Measurements from ENCODE around the gene PEX14. TPM values are rescaled to one million over a fixed set of nuclear protein-coding genes. Genes with fewer than 3 reads are reported as not detected.

Gene PEX14
- total and polyA plus RNA-seq, 9 of the 15 experiments (the other 6 are each of a cell fraction or from before 2014, with no cell fraction given): 2.6 to 45.7 (median 22.7) TPM

- TF ChIP-seq ID3 (CRISPR knock-in tag; IDR thresholded peaks at IDR 0.05) (no peak), ID3 (tag; IDR thresholded peaks at IDR 0.05) (0 out of 2 replicates have a peak, but pooled peaks have one; percentile 21), ZBTB34 (CRISPR knock-in tag; IDR thresholded peaks at IDR 0.05) (no peak), NR3C1 (CRISPR knock-in tag; IDR thresholded peaks at IDR 0.05) (no peak), ZNF224 (CRISPR knock-in tag; IDR thresholded peaks at IDR 0.05) (no peak), ATF3 (IDR thresholded peaks at IDR 0.05) (peak; percentile 91), ATF3 (CRISPR knock-in tag; conservative IDR thresholded peaks at IDR 0.05) (no peak), CEBPG (CRISPR knock-in tag; IDR thresholded peaks at IDR 0.05) (peak; percentile 98), CEBPG (tag; conservative IDR thresholded peaks at IDR 0.05 in 1 of 2, IDR thresholded peaks at IDR 0.05 in 1 of 2) (peak; percentile 96 to 97), FOXJ3 (CRISPR knock-in tag; IDR thresholded peaks at IDR 0.05) (no peak), RBFOX2 (IDR thresholded peaks at IDR 0.05; ENCODE audit: low read depth, low read length) (peak; percentile 59; the same call in 1 of the 2 replicates), HMBOX1 (IDR thresholded peaks at IDR 0.05) (no peak), STAT5B (CRISPR knock-in tag; IDR thresholded peaks at IDR 0.05) (no peak), ZNF274 (IDR thresholded peaks at IDR 0.05; ENCODE audit: borderline replicate concordance, low read depth, low read length) (no peak), GTF2A2 (tag; IDR thresholded peaks at IDR 0.05) (no peak), SMAD2 (IDR thresholded peaks at IDR 0.05; ENCODE audit: low read depth, low read length) (no peak)
These were observed 81.1 kb downstream of the PEX14 start (continued) for GRCh38 chr1:10555635-10556429.
